ENCODE measurements around the gene MRNIP. TPM values are rescaled to one million over a fixed set of nuclear protein-coding genes. Genes with fewer than 3 reads are reported as not detected.

The MRNIP gene
- total RNA-seq, 1 donor from 2014 or later: 11.8 TPM

DNA sequence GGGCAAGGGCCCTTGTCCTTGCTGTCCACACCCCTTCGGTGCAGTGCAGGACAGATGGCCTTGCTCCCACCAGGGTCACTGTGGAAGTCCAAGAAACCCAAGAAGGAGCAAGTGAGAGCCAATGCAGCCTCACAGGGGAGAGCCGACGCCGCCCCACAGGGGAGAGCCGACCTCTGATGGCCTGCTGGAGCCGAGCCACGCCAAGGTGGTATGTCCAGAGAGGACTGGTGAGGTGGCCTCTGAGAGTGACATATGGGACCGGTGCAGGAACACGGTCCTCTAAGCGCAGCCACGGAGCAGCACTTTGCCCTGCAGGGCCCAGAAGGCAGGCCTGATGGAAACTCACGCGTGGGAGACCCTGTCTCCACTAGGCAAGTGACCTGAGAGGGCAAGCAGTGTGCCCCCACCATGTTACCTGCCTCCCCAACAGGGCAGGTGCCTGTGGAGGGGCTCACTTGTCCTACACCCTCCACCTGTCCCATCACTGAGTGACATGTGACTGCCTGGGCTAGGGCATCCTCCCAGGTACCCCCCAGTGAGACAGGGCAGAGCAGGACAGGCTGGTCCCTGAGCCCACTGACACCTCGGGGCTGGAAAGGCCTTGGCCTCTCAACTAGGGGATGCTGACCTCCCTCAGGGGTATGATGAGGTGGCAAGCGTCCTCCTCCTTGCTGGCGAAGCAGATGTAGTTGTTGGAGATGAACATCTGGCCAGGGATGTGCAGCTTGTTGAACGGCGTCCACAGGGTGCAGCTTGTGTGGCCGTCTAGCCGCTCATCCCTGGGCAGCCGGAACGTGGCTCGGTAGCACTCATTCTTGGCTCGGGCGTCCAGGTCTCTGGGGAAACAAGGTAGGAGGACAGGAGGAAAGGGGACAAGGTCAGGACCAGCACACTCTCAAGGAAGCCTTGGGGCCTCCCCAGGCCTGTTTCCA, 32.4 kb upstream of the MRNIP start:
- DNase-seq (ENCODE audit: low read depth) (no peak), FAIRE-seq (peak; percentile 73)
- no peak for TF ChIP-seq CTCF (IDR thresholded peaks at IDR 0.05; ENCODE audit: insufficient read depth, low read length, severe bottlenecking)
- no peaks in the 10 kb centered on the region for H3K27me3 ChIP-seq (ENCODE audit: control insufficient read depth, insufficient read depth, low read length)
- no peak overlapping the region for H3K4me3 ChIP-seq (ENCODE audit: low read depth, low read length)
- H3K36me3 ChIP-seq (ENCODE audit: control insufficient read depth, insufficient read depth, low read length): peaks cover 64% of the 10 kb centered on the region

- no peak for FAIRE-seq
- Histone ChIP-seq H3K36me3 (ENCODE audit: control insufficient read depth, insufficient read depth, low read length) (peaks cover 60% of the 10 kb centered on the region), H3K27me3 (ENCODE audit: control insufficient read depth, insufficient read depth, low read length) (no peaks in the 10 kb centered on the region), H3K4me3 (ENCODE audit: low read depth, low read length) (no peak overlapping the region)
- TF ChIP-seq CTCF (IDR thresholded peaks at IDR 0.05; ENCODE audit: insufficient read depth, low read length, severe bottlenecking): no peak
- DNase-seq (ENCODE audit: low read depth): no peak
Measured at GRCh38 chr5:179889885-179890284, 31.3 kb upstream of the MRNIP start.

DNA sequence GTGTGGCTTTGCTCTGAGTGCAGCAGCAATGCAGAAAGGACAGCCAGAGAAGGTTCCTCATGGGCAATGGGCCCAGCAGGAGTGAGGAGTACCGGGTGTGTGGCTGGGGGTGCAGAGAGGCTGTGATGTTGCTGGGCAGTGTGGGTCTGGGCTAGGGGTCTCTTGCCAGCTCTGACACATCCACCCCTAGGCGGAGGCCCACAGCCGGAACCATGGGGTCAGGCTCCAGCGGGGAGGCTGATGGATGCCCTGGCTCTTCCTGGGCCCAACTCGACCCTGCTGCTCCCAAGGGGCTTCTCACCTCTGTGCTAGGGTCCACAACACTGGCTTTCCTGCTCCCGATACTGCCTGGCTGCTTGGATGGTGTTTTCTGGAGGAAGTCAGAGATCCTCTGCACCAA, 29.2 kb upstream of the MRNIP start:
- FAIRE-seq (peak; percentile 23), DNase-seq (ENCODE audit: low read depth) (no peak)
- Histone ChIP-seq H3K27me3 (ENCODE audit: control insufficient read depth, insufficient read depth, low read length) (no peaks in the 10 kb centered on the region), H3K36me3 (ENCODE audit: control insufficient read depth, insufficient read depth, low read length) (peaks cover 51% of the 10 kb centered on the region), H3K4me3 (ENCODE audit: low read depth, low read length) (no peak overlapping the region)
- TF ChIP-seq CTCF (IDR thresholded peaks at IDR 0.05; ENCODE audit: insufficient read depth, low read length, severe bottlenecking): no peak

DNA sequence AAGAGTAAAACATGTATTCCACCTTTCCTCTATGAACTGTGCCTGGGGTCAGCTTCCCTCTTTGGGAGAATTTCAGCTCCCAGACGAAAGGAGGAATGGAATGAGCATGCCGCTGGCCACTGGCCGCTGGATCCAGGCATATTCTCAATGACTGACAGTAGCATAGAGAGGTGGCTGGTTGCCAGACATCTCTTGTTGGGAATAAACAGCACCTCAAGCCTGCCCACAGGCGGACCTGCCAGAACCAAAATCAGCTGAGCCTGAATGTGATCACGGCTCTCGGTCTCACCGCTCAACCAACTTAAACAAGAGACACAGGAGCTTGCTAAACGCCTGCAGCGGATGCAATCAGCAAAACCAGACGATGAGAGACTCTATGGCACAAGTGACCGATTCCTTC, 28.5 kb upstream of the MRNIP start:
- DNase-seq (ENCODE audit: low read depth) (no peak), FAIRE-seq (no peak)
- no peak for TF ChIP-seq CTCF (IDR thresholded peaks at IDR 0.05; ENCODE audit: insufficient read depth, low read length, severe bottlenecking)
- no peak overlapping the region for H3K4me3 ChIP-seq (ENCODE audit: low read depth, low read length)
- peaks cover 45% of the 10 kb centered on the region for H3K36me3 ChIP-seq (ENCODE audit: control insufficient read depth, insufficient read depth, low read length)
- no peaks in the 10 kb centered on the region for H3K27me3 ChIP-seq (ENCODE audit: control insufficient read depth, insufficient read depth, low read length)

DNA sequence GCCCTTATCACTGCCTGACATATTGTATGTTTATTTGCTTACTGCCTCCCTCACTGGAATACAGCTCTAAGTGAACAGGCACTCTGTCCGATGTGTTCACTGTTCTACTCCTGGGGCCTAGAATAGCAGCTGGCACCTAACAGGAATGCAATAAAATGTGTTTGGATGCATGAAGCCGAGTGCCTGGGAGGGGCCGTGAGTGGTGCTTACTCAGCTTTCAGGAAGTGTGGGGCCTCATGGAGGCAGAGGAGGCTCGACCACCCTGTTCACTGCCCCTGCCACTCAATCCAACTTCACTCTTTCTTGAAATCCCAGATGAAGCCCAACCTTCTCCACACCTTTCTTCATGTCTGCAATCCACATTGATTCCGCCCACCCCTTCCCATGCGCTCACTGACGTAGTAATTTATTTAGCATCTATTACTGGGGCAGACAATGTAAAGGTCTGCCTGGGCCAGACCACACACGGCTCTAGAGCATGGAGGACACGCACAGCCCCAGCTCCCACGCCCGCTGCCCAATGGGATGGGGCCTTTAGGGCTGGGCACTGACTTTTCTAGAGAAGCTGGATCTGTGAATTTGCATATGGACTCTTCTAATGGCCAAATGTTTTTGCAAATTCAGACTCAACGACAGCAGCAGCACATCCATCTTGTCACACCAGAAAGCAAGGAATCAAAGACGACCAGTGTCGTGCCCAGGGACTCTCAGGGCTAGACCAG, 27.7 kb upstream of the MRNIP start:
- H3K27me3 ChIP-seq (ENCODE audit: control insufficient read depth, insufficient read depth, low read length): no peaks in the 10 kb centered on the region
- FAIRE-seq (peak; percentile 58), DNase-seq (ENCODE audit: low read depth) (no peak)
- peaks cover 38% of the 10 kb centered on the region for H3K36me3 ChIP-seq (ENCODE audit: control insufficient read depth, insufficient read depth, low read length)
- no peak overlapping the region for H3K4me3 ChIP-seq (ENCODE audit: low read depth, low read length)
- no peak for TF ChIP-seq CTCF (IDR thresholded peaks at IDR 0.05; ENCODE audit: insufficient read depth, low read length, severe bottlenecking)
